GM18511 (cell line): ENCODE measurements around the gene ZNRD2.
A peak's percentile ranks its signal among the peaks of the same experiment; 100 is the strongest.
"Not testable (repeated sequence)": the region's sequence is repeated elsewhere in the genome, so short reads cannot be mapped to it uniquely, and the experiment has no call there.

ENCODE experiments used
- ATAC-seq: cut with Tn5 transposase; IDR thresholded peaks from one replicate; pipeline ENCODE4 v1.9.1; 2021; ENCODE audit warnings: mild to moderate bottlenecking, moderate library complexity; ENCODE audit not compliant: unreplicated experiment

The ZNRD2 gene

GRCh38 chr11:65554842-65555430 lies 15.3 kb upstream of the ZNRD2 start:
- no peak for ATAC-seq

- ATAC-seq: no peak
Observed at GRCh38 chr11:65555693-65556231, 14.5 kb upstream of the ZNRD2 start.

- ATAC-seq: no peak
Observed at GRCh38 chr11:65556470-65557279, 13.6 kb upstream of the ZNRD2 start.

DNA sequence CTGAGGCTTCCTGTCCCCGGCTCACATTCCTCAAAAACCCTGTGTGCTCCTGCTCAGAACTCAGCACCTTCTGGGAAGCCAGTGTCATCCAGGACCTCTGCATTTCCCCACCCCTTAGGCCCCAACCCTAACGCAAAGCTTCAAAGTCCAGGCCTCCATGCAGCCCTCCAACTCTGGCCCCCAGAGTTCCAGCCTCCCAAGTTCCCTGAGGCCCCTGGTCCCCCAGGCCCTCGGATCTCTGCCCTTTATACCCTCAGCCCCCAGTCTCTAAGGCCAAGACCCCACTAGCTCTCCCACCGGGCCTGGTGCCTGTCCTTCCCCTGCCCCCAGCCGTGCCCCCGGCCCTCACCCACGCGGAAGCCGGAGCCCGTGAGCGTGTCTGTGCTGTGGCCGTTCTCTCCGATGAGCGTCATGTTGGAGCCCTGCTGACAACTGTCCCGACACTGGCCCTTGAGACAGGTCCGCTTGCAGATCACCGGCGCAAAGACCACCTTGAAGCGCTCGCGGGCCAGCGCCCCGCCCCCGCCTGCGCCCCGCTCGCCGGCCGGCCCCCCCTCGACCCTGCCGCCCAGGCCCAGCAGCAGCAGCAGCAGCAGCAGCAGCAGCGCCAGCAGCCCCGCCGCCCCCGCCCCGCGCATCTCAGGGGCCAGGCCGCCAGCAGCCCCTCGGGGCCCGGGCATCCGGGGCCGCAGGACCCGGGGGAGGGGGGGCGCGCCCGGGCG lies 12.8 kb upstream of the ZNRD2 start:
- ATAC-seq: no peak

- no peak for ATAC-seq
Observed at GRCh38 chr11:65558002-65558929, 12.0 kb upstream of the ZNRD2 start, which contains the start of gene LTBP3. Gene LTBP3, minus strand, starts transcription at chr11:65558359. Its CDS starts 400 bp downstream, at chr11:65557959.

- no peak for ATAC-seq
Observed at GRCh38 chr11:65558930-65559509, 11.3 kb upstream of the ZNRD2 start.

DNA sequence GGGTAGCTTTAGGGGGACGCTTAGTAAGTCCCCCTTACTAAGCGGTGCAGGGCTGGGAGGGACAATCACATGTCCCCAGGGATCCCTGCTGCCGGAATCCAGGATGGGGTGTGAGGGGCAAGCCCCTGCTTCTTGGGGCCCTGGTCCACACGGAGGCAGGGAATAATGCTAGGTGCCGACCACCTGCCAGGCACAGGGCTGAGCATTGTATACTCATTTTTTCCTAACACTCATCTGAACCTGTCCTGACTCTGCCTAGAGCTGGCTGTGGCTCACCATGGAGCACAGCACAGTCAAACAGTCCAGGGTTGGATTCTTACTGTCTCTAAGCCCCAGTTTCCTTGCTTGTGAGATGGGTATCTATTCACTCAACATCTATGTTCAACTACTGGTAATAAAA lies 10.7 kb upstream of the ZNRD2 start:
- ATAC-seq: no peak

DNA sequence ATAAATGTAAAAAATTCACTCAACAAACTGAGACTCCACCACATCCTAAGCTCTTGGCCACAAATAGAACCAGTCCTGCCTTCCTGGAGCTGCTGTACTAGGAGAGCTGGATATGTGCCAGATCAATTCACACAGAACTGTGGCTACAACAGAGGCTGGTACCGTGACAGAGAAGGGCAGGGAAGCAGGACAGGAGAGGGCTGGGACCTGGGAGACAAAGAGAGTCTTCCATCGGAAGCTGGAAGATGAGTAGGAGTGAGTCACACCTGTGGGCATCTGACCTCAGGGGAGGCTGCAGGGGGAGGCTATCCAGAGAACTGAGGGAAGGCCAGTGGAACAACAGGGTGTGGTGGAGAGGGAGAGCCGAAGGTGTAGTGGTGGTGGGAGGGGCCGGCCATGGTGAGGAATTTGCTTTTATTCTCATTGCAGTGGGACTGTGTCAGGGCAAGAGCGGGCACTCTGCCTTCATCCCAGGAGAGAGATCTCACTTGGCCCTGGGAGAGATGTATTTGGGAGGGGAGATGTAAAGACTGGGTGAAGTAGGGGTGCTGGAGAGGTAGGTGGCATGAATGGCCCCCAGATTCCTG lies 10.2 kb upstream of the ZNRD2 start:
- no peak for ATAC-seq

DNA sequence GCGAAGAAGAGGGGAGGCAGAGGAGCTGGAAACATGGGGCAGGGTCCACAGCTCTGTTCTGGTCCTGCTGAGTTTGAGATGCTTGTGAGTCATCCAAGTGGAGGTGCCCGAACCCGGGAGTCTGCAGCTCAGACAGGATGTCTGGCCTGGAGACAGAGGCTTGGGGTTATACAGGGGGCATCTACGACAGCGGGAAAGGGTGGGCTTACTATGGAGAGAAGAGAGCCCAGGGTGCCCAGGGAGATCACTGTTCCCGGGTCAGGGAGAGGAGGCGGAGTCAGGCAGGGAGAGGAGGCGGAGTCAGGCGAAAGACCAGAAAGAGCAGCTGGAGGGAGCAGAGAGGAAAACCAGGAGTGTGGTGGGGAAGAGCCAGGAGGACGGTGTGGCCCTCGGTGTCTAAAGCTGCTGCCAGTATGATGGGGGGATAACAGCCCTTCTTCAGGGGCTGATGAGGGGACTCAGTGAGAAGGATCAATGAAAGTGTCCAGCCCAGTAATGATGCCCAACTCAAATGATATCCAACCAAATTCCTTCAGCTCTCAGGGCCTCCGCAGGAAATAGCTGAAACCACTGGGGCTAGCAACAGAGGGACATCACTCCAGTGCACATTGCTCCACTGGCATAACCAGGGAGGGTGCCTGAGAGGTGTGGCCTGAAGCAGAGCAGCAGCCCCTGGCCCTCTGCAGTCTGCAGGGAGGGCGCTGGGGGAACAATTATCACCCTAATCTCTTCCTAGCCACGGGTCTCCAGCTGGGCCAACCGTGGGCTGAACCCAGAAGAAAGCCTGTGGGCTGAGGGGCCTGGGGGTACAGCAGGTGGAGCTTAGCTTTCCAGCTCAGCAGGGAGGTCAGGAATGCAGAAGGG lies 9.5 kb upstream of the ZNRD2 start:
- no peak for ATAC-seq

- no peak for ATAC-seq
Observed at GRCh38 chr11:65562020-65562419, 8.3 kb upstream of the ZNRD2 start.

GRCh38 chr11:65562788-65563187 lies 7.5 kb upstream of the ZNRD2 start:
- ATAC-seq: no peak

DNA sequence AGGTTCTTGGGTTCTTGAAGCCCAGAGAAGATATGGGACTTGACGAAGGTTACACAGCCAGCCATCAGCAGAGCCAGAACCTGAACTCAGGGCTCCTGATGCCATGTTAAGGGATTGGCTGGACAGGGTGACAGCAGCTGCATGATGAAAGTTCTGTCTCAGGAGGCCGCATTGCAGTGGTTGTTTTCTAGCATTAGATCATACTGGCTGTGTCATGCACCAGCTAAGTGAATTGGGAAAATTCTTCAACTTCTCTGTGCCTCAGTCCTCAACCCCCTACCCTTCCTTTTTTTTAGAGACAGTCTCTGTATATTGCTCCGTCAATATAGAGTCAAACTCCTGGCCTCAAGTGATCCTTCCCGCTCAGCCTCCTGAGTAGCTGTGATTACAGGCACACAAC lies 6.7 kb upstream of the ZNRD2 start:
- no peak for ATAC-seq

DNA sequence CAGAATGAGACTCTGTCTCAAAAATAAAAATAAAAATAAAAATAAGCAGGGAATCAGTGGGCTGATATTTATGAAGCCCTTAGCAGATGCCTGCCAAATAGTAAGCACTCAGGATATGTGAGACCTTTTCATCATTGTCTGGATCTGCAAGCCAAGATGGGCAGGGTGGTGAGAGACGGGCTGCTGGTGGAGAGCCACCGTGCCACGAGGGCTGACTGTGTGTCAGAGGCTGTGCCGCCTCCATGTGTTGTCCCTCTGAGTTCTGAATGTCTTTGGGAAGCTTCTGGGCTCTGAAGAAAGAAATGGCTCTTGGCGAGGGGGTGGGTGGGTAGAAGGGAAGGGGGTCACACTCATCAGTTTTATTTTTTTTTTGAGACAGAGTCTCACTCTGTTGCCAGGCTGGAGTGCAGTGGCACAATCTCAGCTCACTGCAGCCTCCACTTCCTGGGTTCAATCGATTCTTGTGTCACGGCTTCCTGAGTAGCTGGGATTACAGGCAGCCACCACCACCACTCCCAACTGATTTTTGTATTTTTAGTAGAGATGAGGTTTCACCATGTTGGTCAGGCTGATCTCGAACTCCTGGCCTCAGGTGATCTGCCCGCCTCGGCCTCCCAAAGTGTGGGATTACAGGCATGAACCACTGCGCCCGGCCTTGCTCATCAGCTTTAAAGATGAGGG lies 5.3 kb upstream of the ZNRD2 start:
- not testable (repeated sequence) for ATAC-seq

- ATAC-seq: no peak
Observed at GRCh38 chr11:65565624-65566453, 4.4 kb upstream of the ZNRD2 start.

- ATAC-seq: peak; percentile 12
Observed at GRCh38 chr11:65569164-65569972, 909 bp upstream of the ZNRD2 start.

GRCh38 chr11:65571420-65571819 lies 1.1 kb downstream of the ZNRD2 start:
- no peak for ATAC-seq

DNA sequence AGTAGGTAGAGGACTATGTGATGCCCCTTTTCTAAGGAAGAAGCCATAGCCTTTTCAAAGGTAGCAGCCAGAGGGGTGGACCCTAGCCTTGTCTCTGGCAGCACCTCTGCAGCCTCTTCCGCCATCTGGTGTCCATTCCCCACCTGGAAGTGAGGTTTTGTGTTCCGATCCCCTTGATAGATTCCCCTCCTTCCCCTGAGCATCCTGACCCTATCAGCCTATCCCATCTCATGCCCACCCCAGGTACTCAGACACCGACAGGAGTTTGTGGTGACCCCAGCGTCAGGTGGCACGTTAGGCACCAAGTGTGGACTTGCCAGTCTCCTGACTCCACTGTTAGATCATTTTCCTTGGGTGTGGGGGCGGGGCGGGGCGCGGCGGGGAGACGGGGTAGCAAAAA lies 1.7 kb downstream of the ZNRD2 start:
- no peak for ATAC-seq
